ENCODE data around the gene GPC6. TPM values are rescaled to one million over a fixed set of nuclear protein-coding genes. Genes with fewer than 3 reads are reported as not detected.

The GPC6 gene
- total and polyA plus RNA-seq, 10 donors, result 0.22 to 9.3 (median 4.5) TPM

DNA sequence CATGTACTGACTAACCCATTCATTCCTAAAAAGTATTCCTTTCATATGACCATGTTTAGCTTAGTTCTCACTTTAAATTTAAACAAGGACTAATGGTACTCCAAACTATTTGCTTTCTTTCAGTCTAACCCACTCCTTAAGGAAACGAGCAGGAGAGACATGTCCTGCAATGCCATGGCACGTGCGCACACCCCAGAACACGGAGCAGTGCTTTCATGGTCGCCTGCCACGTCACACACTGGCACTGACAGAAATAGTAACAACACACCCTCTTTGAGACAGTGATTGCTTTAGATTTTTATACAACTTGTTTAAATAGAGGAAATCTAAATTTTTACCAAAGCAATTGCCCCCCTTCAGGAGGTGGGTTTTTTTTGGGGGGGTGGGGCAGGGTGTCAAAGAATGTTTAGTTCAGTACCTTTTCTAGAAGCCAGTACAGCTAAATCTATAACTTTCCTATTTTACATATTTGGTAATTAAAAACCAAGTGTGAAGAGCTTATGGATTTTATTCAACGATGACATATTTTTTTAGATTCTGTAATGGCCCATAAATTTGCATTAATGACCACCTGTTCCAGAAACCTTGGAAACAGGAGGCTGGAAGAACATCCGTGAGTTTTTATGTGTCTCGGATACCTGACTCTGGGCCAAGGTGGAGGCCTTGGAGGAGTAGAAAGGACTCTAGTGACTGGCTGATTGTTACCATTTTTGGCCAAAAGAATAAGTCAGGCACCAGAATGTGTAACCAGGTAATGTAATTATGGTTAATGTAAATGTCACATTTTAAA is 1005.7 kb downstream of the GPC6 start:
- intact Hi-C loops (cut with DNase I; ENCODE audit: low total_unique reads), result no loop called here
- DNase-seq, result no peak
- WGBS, 5 donors, result 73 to 86% (median 80%) methylated on average over 9 of the region's 9 CpGs
- Histone ChIP-seq H3K27me3 (replicated peaks in 1 of 7) (no peaks in the 10 kb centered on the region), H3K27ac (no peak overlapping the region), H3K9me3 (no peaks in the 10 kb centered on the region), H3K36me3 (no peaks in the 10 kb centered on the region), H3K4me3 (no peak overlapping the region), H3K4me1 (peaks cover 0 to 20% (median 10%) of the 10 kb centered on the region in 6 donors)
- no peak for TF ChIP-seq POLR2A (IDR thresholded peaks at IDR 0.05)
- TF ChIP-seq, protein P1, sequence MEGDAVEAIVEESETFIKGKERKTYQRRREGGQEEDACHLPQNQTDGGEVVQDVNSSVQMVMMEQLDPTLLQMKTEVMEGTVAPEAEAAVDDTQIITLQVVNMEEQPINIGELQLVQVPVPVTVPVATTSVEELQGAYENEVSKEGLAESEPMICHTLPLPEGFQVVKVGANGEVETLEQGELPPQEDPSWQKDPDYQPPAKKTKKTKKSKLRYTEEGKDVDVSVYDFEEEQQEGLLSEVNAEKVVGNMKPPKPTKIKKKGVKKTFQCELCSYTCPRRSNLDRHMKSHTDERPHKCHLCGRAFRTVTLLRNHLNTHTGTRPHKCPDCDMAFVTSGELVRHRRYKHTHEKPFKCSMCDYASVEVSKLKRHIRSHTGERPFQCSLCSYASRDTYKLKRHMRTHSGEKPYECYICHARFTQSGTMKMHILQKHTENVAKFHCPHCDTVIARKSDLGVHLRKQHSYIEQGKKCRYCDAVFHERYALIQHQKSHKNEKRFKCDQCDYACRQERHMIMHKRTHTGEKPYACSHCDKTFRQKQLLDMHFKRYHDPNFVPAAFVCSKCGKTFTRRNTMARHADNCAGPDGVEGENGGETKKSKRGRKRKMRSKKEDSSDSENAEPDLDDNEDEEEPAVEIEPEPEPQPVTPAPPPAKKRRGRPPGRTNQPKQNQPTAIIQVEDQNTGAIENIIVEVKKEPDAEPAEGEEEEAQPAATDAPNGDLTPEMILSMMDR (IDR thresholded peaks at IDR 0.05 in 8 of 11, conservative IDR thresholded peaks at IDR 0.05 in 3 of 11), result no peak
- no peak for TF ChIP-seq POLR2AphosphoS5 (IDR thresholded peaks at IDR 0.05)

DNA sequence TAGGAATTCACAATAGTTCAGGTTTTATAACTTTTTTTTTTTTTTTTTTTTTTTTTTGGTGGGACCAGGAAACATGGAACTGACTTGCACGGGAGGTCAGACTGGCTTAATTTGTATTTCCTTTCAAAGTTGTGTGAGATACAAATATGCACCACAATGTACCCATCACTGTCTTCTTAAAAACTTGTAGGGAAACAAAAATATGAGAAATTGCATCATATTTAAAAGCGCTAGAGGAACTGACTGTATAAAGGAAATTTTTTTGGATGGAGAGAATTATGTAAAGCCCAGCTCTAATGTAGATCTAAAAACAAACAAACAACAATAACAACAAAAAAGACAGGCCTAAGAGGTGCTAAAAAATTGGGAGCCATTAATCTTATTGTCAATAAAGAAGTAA is 1006.3 kb downstream of the GPC6 start:
- intact Hi-C loops (cut with DNase I; ENCODE audit: low total_unique reads), result no loop called here
- no peak for DNase-seq
- Histone ChIP-seq H3K9me3 (no peaks in the 10 kb centered on the region), H3K27ac (peak overlapping the region in 1 of 8 donors; percentile 4), H3K27me3 (replicated peaks in 1 of 7) (no peaks in the 10 kb centered on the region), H3K36me3 (no peaks in the 10 kb centered on the region), H3K4me1 (peaks cover 0 to 20% (median 10%) of the 10 kb centered on the region in 6 donors), H3K4me3 (no peak overlapping the region)
- TF ChIP-seq POLR2AphosphoS5 (IDR thresholded peaks at IDR 0.05) (no peak), POLR2A (IDR thresholded peaks at IDR 0.05) (no peak)
- TF ChIP-seq, protein P1 (IDR thresholded peaks at IDR 0.05 in 8 of 11, conservative IDR thresholded peaks at IDR 0.05 in 3 of 11), result no peak
- WGBS, 5 donors, result 74 to 85% (median 81%) methylated on average over 2 of the region's 2 CpGs

DNA sequence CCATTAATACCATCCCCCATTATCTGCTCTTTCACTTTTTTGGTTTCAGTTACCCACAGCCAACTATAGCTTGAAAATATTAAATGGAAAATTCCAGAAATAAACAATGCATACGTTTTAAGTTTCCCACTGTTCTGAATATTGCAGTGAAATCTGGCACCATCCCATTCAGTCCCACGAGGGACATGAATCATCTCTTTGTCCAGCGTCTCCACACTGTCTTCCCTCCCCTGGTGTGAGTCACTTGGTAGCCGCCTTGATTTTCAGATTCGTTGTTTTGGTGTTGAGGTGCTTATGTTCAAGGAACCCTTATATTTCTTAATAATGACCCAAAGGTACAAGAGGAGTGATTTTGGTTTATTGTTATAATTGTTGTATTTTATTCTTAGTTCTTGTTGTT is 1006.8 kb downstream of the GPC6 start:
- H3K27me3 ChIP-seq (replicated peaks in 1 of 7), result no peaks in the 10 kb centered on the region
- H3K9me3 ChIP-seq, result no peaks in the 10 kb centered on the region
- H3K4me1 ChIP-seq, result peaks cover 0 to 20% (median 10%) of the 10 kb centered on the region in 6 donors
- WGBS, 5 donors, result 52 to 78% (median 75%) methylated on average over 5 of the region's 5 CpGs
- no peaks in the 10 kb centered on the region for H3K36me3 ChIP-seq
- TF ChIP-seq POLR2A (IDR thresholded peaks at IDR 0.05), result no peak
- TF ChIP-seq, protein P1 (IDR thresholded peaks at IDR 0.05 in 8 of 11, conservative IDR thresholded peaks at IDR 0.05 in 3 of 11), result no peak
- no peak for TF ChIP-seq POLR2AphosphoS5 (IDR thresholded peaks at IDR 0.05)
- intact Hi-C loops (cut with DNase I; ENCODE audit: low total_unique reads), result no loop called here
- H3K27ac ChIP-seq, result peak overlapping the region in 1 of 8 donors; percentile 4
- H3K4me3 ChIP-seq, result no peak overlapping the region
- DNase-seq, result no peak

DNA sequence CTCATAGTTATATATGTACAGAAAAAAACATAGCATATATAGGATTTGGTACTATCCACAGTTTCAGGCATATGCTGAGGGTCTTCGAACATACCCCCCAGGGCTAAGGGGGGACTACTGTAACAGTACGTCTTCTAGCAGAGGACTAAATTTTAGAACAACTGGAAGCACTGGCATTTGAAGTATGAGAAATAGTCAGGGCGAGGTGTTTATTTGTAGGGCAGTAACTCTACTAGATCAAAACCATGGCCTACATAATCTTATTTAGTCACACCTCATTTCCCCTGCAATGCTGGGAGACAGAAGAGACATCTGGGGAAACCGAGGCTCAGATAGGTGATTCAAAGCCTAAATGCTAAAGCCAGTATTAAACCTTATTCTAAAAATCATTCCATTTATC is 1007.2 kb downstream of the GPC6 start:
- Histone ChIP-seq H3K27ac (no peak overlapping the region), H3K9me3 (no peaks in the 10 kb centered on the region), H3K4me3 (no peak overlapping the region), H3K27me3 (replicated peaks in 1 of 7) (no peaks in the 10 kb centered on the region), H3K4me1 (peaks cover 0 to 20% (median 10%) of the 10 kb centered on the region in 6 donors), H3K36me3 (no peaks in the 10 kb centered on the region)
- 83 to 96% (median 90%) methylated on average over 4 of the region's 4 CpGs for WGBS, 5 donors
- DNase-seq, result no peak
- intact Hi-C loops (cut with DNase I; ENCODE audit: low total_unique reads), result no loop called here
- TF ChIP-seq, protein P1 (IDR thresholded peaks at IDR 0.05 in 8 of 11, conservative IDR thresholded peaks at IDR 0.05 in 3 of 11), result no peak
- TF ChIP-seq POLR2AphosphoS5 (IDR thresholded peaks at IDR 0.05), result no peak
- TF ChIP-seq POLR2A (IDR thresholded peaks at IDR 0.05), result no peak
